GM10266 (cell line): Measurements from ENCODE around the gene CBX2.

Experiments
- DNase-seq: peaks from one replicate; pipeline ENCODE4 v3.0.0; 2012; ENCODE audit errors: extremely low spot score
- TF ChIP-seq, protein P1 (sequence below): IDR thresholded peaks from 2 replicates; pipeline ENCODE4 v1.5.1; 2012; ENCODE audit warnings: mild to moderate bottlenecking, low read depth; ENCODE audit not compliant: control insufficient read depth, insufficient read depth; ENCODE audit errors: missing control alignments

The CBX2 gene

DNA sequence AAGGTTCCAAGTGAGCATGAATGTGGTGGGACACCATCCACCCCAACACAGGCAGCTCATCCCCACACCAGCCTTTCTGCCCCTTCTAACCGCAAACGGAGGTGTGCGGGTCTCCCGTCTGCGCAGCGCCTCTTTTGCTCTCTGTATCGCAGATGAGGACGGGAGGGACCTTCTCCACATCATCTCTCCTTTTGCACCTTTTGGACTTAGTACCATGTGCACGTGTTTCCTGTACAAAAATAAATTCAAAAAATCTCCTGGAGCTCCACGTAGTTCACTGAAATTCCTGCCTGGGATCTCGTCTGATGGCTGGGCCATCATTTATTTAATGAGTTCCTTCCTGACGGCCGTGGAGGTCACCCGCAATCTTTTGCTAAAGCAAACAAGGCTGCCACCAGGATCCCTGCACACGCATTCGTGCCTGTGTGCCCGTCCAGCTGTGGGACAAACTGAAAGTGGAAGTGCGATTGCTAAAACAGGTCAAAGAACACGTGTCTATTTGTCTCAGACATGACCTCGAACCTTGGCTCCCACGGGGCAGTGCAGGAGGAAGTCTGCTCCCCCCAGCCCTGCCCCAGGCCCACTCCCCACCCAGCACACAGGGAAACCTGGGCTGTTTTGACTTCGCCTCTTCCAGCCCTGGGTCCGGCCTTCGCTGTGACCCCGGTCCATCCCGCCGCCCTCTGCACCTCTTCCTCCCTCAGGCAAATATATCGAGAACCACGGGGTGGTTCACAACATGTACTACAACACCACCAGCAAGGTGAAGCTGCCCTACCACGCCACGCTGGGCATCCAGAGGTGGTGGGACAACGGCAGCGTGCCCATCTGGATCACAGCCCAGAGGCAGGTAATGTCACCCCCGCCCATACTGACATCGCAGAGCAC lies 44.9 kb upstream of the CBX2 start:
- TF ChIP-seq, protein P1, sequence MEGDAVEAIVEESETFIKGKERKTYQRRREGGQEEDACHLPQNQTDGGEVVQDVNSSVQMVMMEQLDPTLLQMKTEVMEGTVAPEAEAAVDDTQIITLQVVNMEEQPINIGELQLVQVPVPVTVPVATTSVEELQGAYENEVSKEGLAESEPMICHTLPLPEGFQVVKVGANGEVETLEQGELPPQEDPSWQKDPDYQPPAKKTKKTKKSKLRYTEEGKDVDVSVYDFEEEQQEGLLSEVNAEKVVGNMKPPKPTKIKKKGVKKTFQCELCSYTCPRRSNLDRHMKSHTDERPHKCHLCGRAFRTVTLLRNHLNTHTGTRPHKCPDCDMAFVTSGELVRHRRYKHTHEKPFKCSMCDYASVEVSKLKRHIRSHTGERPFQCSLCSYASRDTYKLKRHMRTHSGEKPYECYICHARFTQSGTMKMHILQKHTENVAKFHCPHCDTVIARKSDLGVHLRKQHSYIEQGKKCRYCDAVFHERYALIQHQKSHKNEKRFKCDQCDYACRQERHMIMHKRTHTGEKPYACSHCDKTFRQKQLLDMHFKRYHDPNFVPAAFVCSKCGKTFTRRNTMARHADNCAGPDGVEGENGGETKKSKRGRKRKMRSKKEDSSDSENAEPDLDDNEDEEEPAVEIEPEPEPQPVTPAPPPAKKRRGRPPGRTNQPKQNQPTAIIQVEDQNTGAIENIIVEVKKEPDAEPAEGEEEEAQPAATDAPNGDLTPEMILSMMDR, result no peak
- DNase-seq, result peak; percentile 79

DNA sequence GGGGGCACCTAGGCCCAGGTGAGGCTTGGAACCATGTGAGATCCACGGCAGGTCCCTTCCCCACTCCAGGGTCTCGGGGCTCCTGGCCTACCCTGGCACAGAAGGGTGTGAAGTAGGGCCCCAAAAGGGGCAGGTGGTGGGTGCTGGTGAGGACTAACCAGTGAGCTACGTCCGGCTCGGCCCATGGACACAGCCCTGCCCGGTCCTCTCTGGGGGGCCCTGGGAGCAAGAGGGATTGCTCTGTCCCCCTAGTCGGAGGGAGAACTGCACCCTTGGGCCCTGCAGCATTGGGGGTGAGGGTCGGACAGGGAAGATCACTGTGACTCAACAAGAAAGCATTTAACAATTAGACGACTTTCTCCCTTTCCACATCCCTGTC lies 44.3 kb upstream of the CBX2 start:
- TF ChIP-seq, protein P1, result no peak
- no peak for DNase-seq

DNA sequence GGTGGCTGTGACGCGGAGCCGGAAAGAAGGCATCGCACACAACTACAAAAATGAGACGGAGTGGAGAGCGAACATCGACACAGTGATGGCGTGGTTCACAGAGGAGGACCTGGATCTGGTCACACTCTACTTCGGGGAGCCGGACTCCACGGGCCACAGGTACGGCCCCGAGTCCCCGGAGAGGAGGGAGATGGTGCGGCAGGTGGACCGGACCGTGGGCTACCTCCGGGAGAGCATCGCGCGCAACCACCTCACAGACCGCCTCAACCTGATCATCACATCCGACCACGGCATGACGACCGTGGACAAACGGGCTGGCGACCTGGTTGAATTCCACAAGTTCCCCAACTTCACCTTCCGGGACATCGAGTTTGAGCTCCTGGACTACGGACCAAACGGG lies 42.9 kb upstream of the CBX2 start:
- DNase-seq, result no peak
- TF ChIP-seq, protein P1, result no peak

DNA sequence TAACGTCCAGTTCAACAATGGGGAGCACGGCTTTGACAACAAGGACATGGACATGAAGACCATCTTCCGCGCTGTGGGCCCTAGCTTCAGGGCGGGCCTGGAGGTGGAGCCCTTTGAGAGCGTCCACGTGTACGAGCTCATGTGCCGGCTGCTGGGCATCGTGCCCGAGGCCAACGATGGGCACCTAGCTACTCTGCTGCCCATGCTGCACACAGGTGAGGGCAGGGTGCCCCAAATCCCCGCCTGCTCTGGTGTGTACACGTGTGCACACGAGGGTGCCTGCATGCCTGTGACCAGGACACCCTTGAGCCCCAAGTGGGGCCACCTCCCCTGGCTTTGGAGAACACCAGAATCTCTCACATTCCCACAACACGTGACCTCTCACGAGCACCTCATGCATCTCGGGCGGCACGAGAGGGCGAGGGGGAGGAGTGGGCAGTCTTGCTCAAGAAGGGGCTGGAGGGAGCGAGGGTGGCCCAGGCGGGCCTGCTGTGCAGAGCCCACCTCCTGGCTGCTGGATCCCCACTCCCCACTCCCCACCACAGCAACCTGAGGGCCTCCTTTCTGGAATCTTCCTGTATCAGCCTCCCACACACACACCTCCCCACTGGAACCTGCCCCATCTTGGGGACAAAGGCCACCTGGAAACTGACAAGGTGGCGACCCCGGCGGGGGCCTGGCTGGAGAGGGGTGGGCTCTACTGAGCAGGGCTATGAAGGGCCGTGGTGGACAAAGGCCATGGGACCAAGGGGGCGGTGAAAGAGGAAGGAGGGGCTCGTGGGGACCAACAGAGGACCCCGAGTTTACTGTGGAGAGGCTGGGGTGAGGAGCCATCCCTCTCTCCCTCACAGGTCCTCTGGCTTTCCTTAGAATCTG lies 40.7 kb upstream of the CBX2 start:
- DNase-seq, result no peak
- TF ChIP-seq, protein P1, result no peak

DNA sequence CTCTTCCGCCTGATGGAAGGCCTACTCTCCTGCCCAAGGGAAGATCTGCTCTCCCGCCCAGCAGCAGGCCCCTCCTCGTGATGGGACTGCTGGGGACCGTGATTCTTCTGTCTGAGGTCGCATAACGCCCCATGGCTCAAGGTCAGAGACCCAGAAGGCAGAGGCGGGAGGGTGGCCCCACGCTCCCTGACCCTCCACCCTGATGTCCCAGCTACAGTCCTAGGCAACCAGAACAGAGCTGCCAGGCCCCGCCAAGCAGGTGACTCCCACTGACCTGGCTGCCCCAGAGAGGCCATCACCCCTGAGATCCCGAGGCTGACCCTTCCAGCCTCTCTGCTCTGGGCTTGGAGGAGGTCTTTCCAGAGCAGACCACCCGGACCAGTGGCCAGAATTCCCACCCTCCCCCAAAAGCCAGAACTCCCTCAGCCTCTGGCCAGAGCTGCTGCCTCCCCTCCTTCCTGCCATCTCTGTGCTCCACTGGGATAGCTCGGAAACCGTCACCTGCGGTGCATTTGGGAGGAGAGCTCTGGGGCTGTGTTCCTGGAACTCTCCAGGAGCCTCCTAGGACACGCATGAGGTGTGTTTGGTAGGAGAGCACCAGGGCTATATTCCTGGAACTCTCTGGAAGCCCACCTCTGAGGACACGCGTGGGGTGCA lies 39.9 kb upstream of the CBX2 start:
- TF ChIP-seq, protein P1, result no peak
- no peak for DNase-seq

DNA sequence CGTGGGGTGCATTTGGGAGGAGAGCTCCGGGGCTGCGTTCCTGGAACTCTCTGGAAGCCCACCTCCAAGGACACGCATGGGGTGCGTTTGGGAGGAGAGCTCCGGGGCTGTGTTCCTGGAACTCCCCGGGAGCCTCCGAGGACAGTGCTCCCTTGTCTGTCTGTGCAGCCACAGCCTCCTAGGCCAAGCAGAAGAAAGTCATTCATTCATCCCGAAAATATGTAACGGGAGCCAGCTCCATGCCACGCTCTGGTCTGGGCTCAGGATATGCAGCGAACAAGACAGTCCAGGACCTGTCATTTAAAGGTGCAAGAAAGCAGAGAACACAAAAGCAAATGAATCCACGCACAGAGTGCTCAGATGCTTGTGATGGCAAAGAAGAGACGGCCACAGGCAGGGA lies 39.3 kb upstream of the CBX2 start:
- TF ChIP-seq, protein P1, result no peak
- no peak for DNase-seq
